D721Med (cell line): ENCODE results near the gene ENTPD1.
A peak's percentile ranks its signal among the peaks of the same experiment; 100 is the strongest.

ENCODE experiments used
- DNase-seq: peaks from one replicate; pipeline ENCODE4 v3.0.0; 2011; ENCODE audit warnings: low spot score; ENCODE audit not compliant: insufficient read length
- FAIRE-seq: peaks from 2 replicates; lab custom pipeline; 2011; peaks lifted over from hg19 to GRCh38; lab: Jason Lieb, UNC
- CTCF ChIP-seq: IDR thresholded peaks from 2 replicates; pipeline ENCODE4 v1.5.1; 2012; ENCODE audit warnings: mild to moderate bottlenecking, control low read depth; ENCODE audit not compliant: insufficient read depth; ENCODE audit errors: missing control alignments

Gene ENTPD1

GRCh38 chr10:95864906-95865813 lies 109.2 kb downstream of the ENTPD1 start:
- FAIRE-seq (no peak), DNase-seq (no peak)
- peak; percentile 35 for TF ChIP-seq CTCF

- FAIRE-seq, result no peak
- DNase-seq, result no peak
- no peak for TF ChIP-seq CTCF
Observed at GRCh38 chr10:95865814-95866466, 110.0 kb downstream of the ENTPD1 start.

GRCh38 chr10:95866467-95866842 lies 110.5 kb downstream of the ENTPD1 start:
- no peak for FAIRE-seq
- no peak for TF ChIP-seq CTCF
- DNase-seq, result no peak

GRCh38 chr10:95867866-95868265 lies 111.9 kb downstream of the ENTPD1 start:
- FAIRE-seq, result no peak
- no peak for TF ChIP-seq CTCF
- no peak for DNase-seq

- FAIRE-seq, result no peak
- DNase-seq, result no peak
- no peak for TF ChIP-seq CTCF
Observed at GRCh38 chr10:95872158-95872711, 116.3 kb downstream of the ENTPD1 start.

- no peak for TF ChIP-seq CTCF
- FAIRE-seq (no peak), DNase-seq (no peak)
Observed at GRCh38 chr10:95873139-95873538, 117.2 kb downstream of the ENTPD1 start.
